Left ventricle myocardium inferior (tissue), 1 donor: Measurements from ENCODE around the gene NCK2. TPM values are rescaled to one million over a fixed set of nuclear protein-coding genes. Genes with fewer than 3 reads are reported as not detected.

ENCODE experiments used
- DNase-seq: peaks from one replicate; pipeline ENCODE4 v3.0.0-alpha.2; 2020
- H3K27ac ChIP-seq: fragments of 200-600 bp; replicated peaks from 2 replicates; pipeline ENCODE4 v1.8.0; 2021
- H3K27me3 ChIP-seq: fragments of 200-600 bp; 2 replicates; pipeline ENCODE4 v1.8.0; 2021; ENCODE audit warnings: low read depth
- H3K36me3 ChIP-seq: fragments of 200-600 bp; 2 replicates; pipeline ENCODE4 v1.8.0; 2021
- H3K4me1 ChIP-seq: fragments of 200-600 bp; 2 replicates; pipeline ENCODE4 v1.8.0; 2021
- H3K4me3 ChIP-seq: fragments of 200-600 bp; 2 replicates; pipeline ENCODE4 v1.8.0; 2021; ENCODE audit warnings: mild to moderate bottlenecking, moderate library complexity
- H3K9me3 ChIP-seq: fragments of 200-600 bp; replicated peaks from 2 replicates; pipeline ENCODE4 v1.8.0; 2021
- intact Hi-C: fragments of 100-400 bp; cut with micrococcal nuclease; formaldehyde crosslinking; loops from one replicate; pipeline ENCODE4 v1.11.0; 2022
- total RNA-seq: library from RNA; stranded (reverse); fragmentation: NEBNext Ultra II Directional; extraction: Animal tissue kit (Norgen Biotek cat#: 25700); gene quantifications from one replicate; pipeline ENCODE4 v1.2.1, GENCODE V29; 2021
- TF ChIP-seq, protein P1 (sequence below): fragments of 200-600 bp; IDR thresholded peaks from 2 replicates; pipeline ENCODE4 v1.8.0; 2021; ENCODE audit warnings: antibody characterized with exemption, mild to moderate bottlenecking, borderline replicate concordance
- donor health status: DM: no; HTN: yes; CAD: no; lungs with severe emphysema.

The NCK2 gene
- total RNA-seq, 1 donor from 2014 or later, result 24.7 TPM

DNA sequence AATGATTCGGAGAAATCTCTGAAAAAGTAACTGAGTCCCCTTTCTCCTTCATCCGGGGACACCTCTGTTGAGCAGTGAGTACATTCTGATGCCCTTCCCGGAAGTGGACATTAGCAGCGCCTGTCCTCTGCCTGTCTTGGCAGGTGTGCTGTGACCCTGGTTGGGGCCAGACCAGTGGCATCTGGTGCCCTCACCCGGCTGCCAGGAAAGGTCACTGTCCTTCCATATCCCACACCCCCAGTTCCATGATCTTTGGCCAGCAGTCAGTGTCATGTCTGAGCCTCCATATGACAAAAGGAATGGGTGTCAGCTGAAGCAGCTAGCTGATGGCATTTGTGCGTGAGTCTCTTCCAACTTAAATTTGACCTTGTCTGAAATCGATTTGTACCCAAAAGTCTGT is 128.1 kb downstream of the NCK2 start:
- H3K27ac ChIP-seq, result no peak overlapping the region
- no peaks in the 10 kb centered on the region for H3K36me3 ChIP-seq
- no peaks in the 10 kb centered on the region for H3K27me3 ChIP-seq
- peaks cover 57% of the 10 kb centered on the region for H3K4me1 ChIP-seq
- TF ChIP-seq, protein P1, sequence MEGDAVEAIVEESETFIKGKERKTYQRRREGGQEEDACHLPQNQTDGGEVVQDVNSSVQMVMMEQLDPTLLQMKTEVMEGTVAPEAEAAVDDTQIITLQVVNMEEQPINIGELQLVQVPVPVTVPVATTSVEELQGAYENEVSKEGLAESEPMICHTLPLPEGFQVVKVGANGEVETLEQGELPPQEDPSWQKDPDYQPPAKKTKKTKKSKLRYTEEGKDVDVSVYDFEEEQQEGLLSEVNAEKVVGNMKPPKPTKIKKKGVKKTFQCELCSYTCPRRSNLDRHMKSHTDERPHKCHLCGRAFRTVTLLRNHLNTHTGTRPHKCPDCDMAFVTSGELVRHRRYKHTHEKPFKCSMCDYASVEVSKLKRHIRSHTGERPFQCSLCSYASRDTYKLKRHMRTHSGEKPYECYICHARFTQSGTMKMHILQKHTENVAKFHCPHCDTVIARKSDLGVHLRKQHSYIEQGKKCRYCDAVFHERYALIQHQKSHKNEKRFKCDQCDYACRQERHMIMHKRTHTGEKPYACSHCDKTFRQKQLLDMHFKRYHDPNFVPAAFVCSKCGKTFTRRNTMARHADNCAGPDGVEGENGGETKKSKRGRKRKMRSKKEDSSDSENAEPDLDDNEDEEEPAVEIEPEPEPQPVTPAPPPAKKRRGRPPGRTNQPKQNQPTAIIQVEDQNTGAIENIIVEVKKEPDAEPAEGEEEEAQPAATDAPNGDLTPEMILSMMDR, result no peak
- no peak overlapping the region for H3K4me3 ChIP-seq
- DNase-seq, result no peak
- intact Hi-C loops, result no loop called here
- no peaks in the 10 kb centered on the region for H3K9me3 ChIP-seq

DNA sequence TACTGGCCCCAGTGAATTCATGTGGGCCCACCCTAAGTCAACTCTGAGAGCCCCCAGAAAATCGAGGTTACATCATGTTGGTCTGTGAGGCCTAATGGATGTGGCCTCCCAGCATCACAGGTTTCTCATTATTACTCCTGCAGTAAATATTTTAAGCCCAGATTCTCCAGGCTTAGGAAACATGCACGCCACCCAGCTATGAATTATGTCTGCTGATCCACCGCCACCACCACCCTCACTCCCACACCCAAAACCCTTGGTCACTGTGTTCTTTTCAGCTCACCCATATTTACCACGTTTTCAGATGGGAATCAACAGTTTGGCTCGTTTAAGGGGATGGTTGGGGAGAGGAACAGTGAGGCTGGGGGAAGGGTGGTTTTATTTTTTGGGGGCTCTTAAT is 128.6 kb downstream of the NCK2 start:
- DNase-seq, result no peak
- Histone ChIP-seq H3K4me3 (no peak overlapping the region), H3K27ac (no peak overlapping the region), H3K9me3 (no peaks in the 10 kb centered on the region), H3K36me3 (no peaks in the 10 kb centered on the region), H3K4me1 (peaks cover 57% of the 10 kb centered on the region), H3K27me3 (no peaks in the 10 kb centered on the region)
- intact Hi-C loops, result no loop called here
- TF ChIP-seq, protein P1, result no peak

DNA sequence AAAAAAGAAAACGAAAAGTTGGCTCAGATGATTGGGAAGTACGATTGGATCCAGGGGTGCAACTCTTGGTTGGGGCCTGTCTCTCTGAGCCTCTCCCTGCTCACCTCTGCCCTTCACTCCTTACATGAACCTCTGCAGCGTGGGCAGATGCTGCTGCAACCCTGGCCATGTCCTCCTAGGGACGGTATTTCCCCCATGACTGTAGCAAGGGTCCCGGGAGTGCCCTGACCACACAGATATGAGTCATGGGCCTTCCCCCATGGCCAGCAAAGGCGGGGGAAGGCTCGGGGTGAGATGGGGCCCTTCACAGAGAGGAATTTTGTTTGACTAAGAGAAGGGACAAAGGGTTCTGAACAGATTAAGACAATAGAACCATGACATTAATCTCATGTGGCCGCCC is 129.0 kb downstream of the NCK2 start:
- DNase-seq, result no peak
- Histone ChIP-seq H3K36me3 (no peaks in the 10 kb centered on the region), H3K4me1 (peaks cover 55% of the 10 kb centered on the region), H3K9me3 (no peaks in the 10 kb centered on the region), H3K27me3 (no peaks in the 10 kb centered on the region), H3K4me3 (no peak overlapping the region), H3K27ac (no peak overlapping the region)
- TF ChIP-seq, protein P1, result no peak
- intact Hi-C loops, result no loop called here

DNA sequence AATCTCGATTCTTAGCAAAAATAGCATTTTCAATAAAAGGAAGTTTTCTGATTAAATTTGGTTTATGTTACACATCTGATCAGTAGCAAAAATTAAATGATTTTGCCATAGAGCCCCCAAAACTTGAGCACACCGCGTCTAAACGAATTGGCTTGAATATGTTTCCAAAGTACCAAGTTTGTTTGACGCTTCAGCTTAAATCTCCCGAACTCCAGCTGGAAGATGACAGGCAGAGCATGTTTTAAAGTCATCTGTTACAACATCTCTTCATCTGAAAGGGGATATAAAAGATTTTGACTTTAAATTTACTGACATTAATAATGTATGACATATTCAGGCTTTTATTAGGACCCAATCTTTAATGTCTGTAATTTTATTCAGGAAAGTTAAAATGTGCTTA is 129.8 kb downstream of the NCK2 start:
- TF ChIP-seq, protein P1, result no peak
- Histone ChIP-seq H3K9me3 (peaks cover 6% of the 10 kb centered on the region), H3K4me3 (no peak overlapping the region), H3K27ac (peak overlapping the region; percentile 3), H3K36me3 (no peaks in the 10 kb centered on the region), H3K27me3 (no peaks in the 10 kb centered on the region), H3K4me1 (peaks cover 55% of the 10 kb centered on the region)
- intact Hi-C loops, result no loop called here
- no peak for DNase-seq

DNA sequence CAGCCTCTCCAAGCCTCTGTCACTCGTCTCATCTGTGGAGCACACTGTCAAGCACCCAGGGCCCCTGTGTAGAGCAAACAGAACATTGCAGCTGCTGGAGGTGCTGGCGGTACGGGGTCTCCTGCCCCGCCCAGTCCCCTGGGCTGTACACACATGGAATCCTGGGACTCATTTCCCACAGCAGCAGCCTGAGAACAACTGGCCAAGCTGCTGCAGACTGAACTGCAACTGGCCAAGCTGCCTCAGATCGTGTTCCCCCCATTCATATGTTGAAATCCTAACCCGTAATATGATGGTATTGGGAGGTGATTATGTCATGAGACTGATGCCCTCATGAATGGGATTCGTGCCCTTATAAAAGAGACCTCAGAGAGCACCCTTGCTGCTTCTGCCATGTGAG is 130.5 kb downstream of the NCK2 start:
- H3K4me3 ChIP-seq, result no peak overlapping the region
- TF ChIP-seq, protein P1, result no peak
- peaks cover 55% of the 10 kb centered on the region for H3K4me1 ChIP-seq
- DNase-seq, result no peak
- H3K36me3 ChIP-seq, result no peaks in the 10 kb centered on the region
- no peak overlapping the region for H3K27ac ChIP-seq
- H3K9me3 ChIP-seq, result peaks cover 7% of the 10 kb centered on the region
- intact Hi-C loops, result no loop called here
- H3K27me3 ChIP-seq, result no peaks in the 10 kb centered on the region

DNA sequence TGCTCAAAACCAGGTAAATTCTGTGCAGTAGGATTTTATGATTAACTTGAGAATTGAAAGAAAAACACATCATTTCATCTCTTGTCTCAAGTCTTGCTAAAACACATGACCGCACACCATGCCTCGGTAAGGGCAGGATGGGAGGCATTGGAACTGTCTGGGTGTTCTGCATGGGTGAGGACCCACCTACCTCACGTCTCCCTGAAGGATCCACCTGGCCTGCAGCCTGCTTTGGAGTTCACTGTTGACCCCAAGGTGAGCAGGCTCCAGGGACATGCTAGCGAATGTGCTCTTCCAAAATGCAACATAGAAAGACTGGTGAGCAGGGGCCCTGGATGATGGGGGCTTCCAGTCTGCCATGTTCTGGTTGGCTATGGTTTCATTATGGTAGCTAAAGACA is 131.5 kb downstream of the NCK2 start:
- DNase-seq, result no peak
- peaks cover 1% of the 10 kb centered on the region for H3K36me3 ChIP-seq
- no peak overlapping the region for H3K27ac ChIP-seq
- peaks cover 55% of the 10 kb centered on the region for H3K4me1 ChIP-seq
- no peaks in the 10 kb centered on the region for H3K27me3 ChIP-seq
- intact Hi-C loops, result no loop called here
- H3K4me3 ChIP-seq, result no peak overlapping the region
- peaks cover 7% of the 10 kb centered on the region for H3K9me3 ChIP-seq
- TF ChIP-seq, protein P1, result no peak
